ENCODE measurements around the gene NPW. TPM values are rescaled to one million over a fixed set of nuclear protein-coding genes. Genes with fewer than 3 reads are reported as not detected.
"Not testable (repeated sequence)": the region's sequence is repeated elsewhere in the genome, so short reads cannot be mapped to it uniquely, and the experiment has no call there.

The NPW gene
- total RNA-seq, 1 donor, result not detected

GRCh38 chr16:2008009-2008526 is 11.5 kb upstream of the NPW start:
- TF ChIP-seq CTCF (IDR thresholded peaks at IDR 0.05; ENCODE audit: extremely low read depth, low read depth, low read length), result no peak
- Histone ChIP-seq H3K4me1 (ENCODE audit: insufficient read depth, low read length) (peaks cover 32% of the 10 kb centered on the region), H3K27ac (ENCODE audit: low read depth, low read length) (peak overlapping the region; percentile 57), H4K20me1 (ENCODE audit: insufficient read depth, low read length) (peaks cover 59% of the 10 kb centered on the region), H3K9me3 (ENCODE audit: low read depth, low read length) (no peaks in the 10 kb centered on the region), H2AFZ (ENCODE audit: low read length) (no peak overlapping the region), H3K79me2 (ENCODE audit: insufficient read depth, low read length) (peaks cover 74% of the 10 kb centered on the region), H3K27me3 (ENCODE audit: insufficient read depth, low read length) (no peaks in the 10 kb centered on the region), H3K4me3 (ENCODE audit: insufficient read depth, low read length) (peak overlapping the region; percentile 82), H3K4me2 (ENCODE audit: insufficient read depth, low read length) (peak overlapping the region; percentile 96), H3K36me3 (ENCODE audit: insufficient read depth, low read length) (peaks cover 5% of the 10 kb centered on the region)
- DNase-seq (ENCODE audit: insufficient read length, low spot score, missing footprints), result peak; percentile 96

GRCh38 chr16:2008631-2009163 is 10.9 kb upstream of the NPW start:
- Histone ChIP-seq H3K36me3 (ENCODE audit: insufficient read depth, low read length) (no peaks in the 10 kb centered on the region), H3K27ac (ENCODE audit: low read depth, low read length) (peak overlapping the region; percentile 57), H4K20me1 (ENCODE audit: insufficient read depth, low read length) (peaks cover 52% of the 10 kb centered on the region), H3K27me3 (ENCODE audit: insufficient read depth, low read length) (no peaks in the 10 kb centered on the region), H2AFZ (ENCODE audit: low read length) (no peak overlapping the region), H3K79me2 (ENCODE audit: insufficient read depth, low read length) (peaks cover 67% of the 10 kb centered on the region), H3K4me1 (ENCODE audit: insufficient read depth, low read length) (peaks cover 32% of the 10 kb centered on the region), H3K4me3 (ENCODE audit: insufficient read depth, low read length) (peak overlapping the region; percentile 82), H3K4me2 (ENCODE audit: insufficient read depth, low read length) (peak overlapping the region; percentile 96), H3K9me3 (ENCODE audit: low read depth, low read length) (no peaks in the 10 kb centered on the region)
- DNase-seq (ENCODE audit: insufficient read length, low spot score, missing footprints), result peak; percentile 92
- no peak for TF ChIP-seq CTCF (IDR thresholded peaks at IDR 0.05; ENCODE audit: extremely low read depth, low read depth, low read length)

- DNase-seq (ENCODE audit: insufficient read length, low spot score, missing footprints), result peak; percentile 91
- peaks cover 47% of the 10 kb centered on the region for H4K20me1 ChIP-seq (ENCODE audit: insufficient read depth, low read length)
- H3K4me2 ChIP-seq (ENCODE audit: insufficient read depth, low read length), result peak overlapping the region; percentile 96
- peaks cover 62% of the 10 kb centered on the region for H3K79me2 ChIP-seq (ENCODE audit: insufficient read depth, low read length)
- H3K9me3 ChIP-seq (ENCODE audit: low read depth, low read length), result no peaks in the 10 kb centered on the region
- H3K36me3 ChIP-seq (ENCODE audit: insufficient read depth, low read length), result no peaks in the 10 kb centered on the region
- H3K4me1 ChIP-seq (ENCODE audit: insufficient read depth, low read length), result peaks cover 29% of the 10 kb centered on the region
- TF ChIP-seq CTCF (IDR thresholded peaks at IDR 0.05; ENCODE audit: extremely low read depth, low read depth, low read length), result no peak
- no peak overlapping the region for H2AFZ ChIP-seq (ENCODE audit: low read length)
- H3K4me3 ChIP-seq (ENCODE audit: insufficient read depth, low read length), result peak overlapping the region; percentile 82
- H3K27me3 ChIP-seq (ENCODE audit: insufficient read depth, low read length), result no peaks in the 10 kb centered on the region
- H3K27ac ChIP-seq (ENCODE audit: low read depth, low read length), result peak overlapping the region; percentile 57
Observed at GRCh38 chr16:2009164-2009711, 10.3 kb upstream of the NPW start.

GRCh38 chr16:2009791-2010510 is 9.6 kb upstream of the NPW start, which contains the start of gene ZNF598:
Gene ZNF598 (minus strand): TSS chr16:2009821.
- Histone ChIP-seq H3K4me2 (ENCODE audit: insufficient read depth, low read length) (peak within 1 kb of the TSS; percentile 98), H3K36me3 (ENCODE audit: insufficient read depth, low read length) (no peaks in the 10 kb centered on the region), H2AFZ (ENCODE audit: low read length) (peak within 1 kb of the TSS; percentile 84), H3K27me3 (ENCODE audit: insufficient read depth, low read length) (no peaks in the 10 kb centered on the region), H4K20me1 (ENCODE audit: insufficient read depth, low read length) (peaks cover 40% of the 10 kb centered on the region), H3K27ac (ENCODE audit: low read depth, low read length) (peak within 1 kb of the TSS; percentile 88), H3K9me3 (ENCODE audit: low read depth, low read length) (no peaks in the 10 kb centered on the region), H3K4me3 (ENCODE audit: insufficient read depth, low read length) (peak within 1 kb of the TSS; percentile 82), H3K79me2 (ENCODE audit: insufficient read depth, low read length) (peaks cover 55% of the 10 kb centered on the region), H3K4me1 (ENCODE audit: insufficient read depth, low read length) (peaks cover 26% of the 10 kb centered on the region)
- TF ChIP-seq CTCF (IDR thresholded peaks at IDR 0.05; ENCODE audit: extremely low read depth, low read depth, low read length), result no peak
- peak; percentile 100 for DNase-seq (ENCODE audit: insufficient read length, low spot score, missing footprints)

- H3K27me3 ChIP-seq (ENCODE audit: insufficient read depth, low read length); H3K36me3 ChIP-seq (ENCODE audit: insufficient read depth, low read length); H3K4me2 ChIP-seq (ENCODE audit: insufficient read depth, low read length); H3K27ac ChIP-seq (ENCODE audit: low read depth, low read length); H3K4me3 ChIP-seq (ENCODE audit: insufficient read depth, low read length); H3K9me3 ChIP-seq (ENCODE audit: low read depth, low read length); DNase-seq (ENCODE audit: insufficient read length, low spot score, missing footprints); H2AFZ ChIP-seq (ENCODE audit: low read length): not testable (repeated sequence)
- Histone ChIP-seq H3K79me2 (ENCODE audit: insufficient read depth, low read length) (peaks cover 37% of the 10 kb centered on the region), H3K4me1 (ENCODE audit: insufficient read depth, low read length) (peaks cover 26% of the 10 kb centered on the region), H4K20me1 (ENCODE audit: insufficient read depth, low read length) (peaks cover 23% of the 10 kb centered on the region)
Observed at GRCh38 chr16:2011726-2012125, 7.9 kb upstream of the NPW start.
